Esophagus muscularis mucosa (tissue), 4 donors: ENCODE data around the gene CRISPLD2. TPM values are rescaled to one million over a fixed set of nuclear protein-coding genes. Genes with fewer than 3 reads are reported as not detected.
"Not testable (repeated sequence)": the region's sequence is repeated elsewhere in the genome, so short reads cannot be mapped to it uniquely, and the experiment has no call there.

Experiments
- DNase-seq: peaks from one replicate; pipeline ENCODE4 v3.0.0-alpha.2; 2017; ENCODE audit errors: extremely low spot score
- H3K27ac ChIP-seq, 4 donors: fragments of 200-600 bp; sonication (generic); replicated peaks in 1 of 4; 1 replicate in 3 of 4; 2 replicates in 1 of 4; pipeline ENCODE4 v1.5.1; 2016 to 2019; ENCODE audit warnings: mild to moderate bottlenecking in 1 of 4
- H3K27me3 ChIP-seq, 4 donors: fragments of 200-600 bp; sonication (generic); one replicate each; pipeline versions ENCODE4 v1.5.1 to v1.6.0; 2016 to 2019
- H3K36me3 ChIP-seq, 4 donors: fragments of 200-600 bp; sonication (generic); one replicate each; pipeline ENCODE4 v1.5.1; 2016 to 2019
- H3K4me1 ChIP-seq, 4 donors: fragments of 200-600 bp; sonication (generic); one replicate each; pipeline ENCODE4 v1.5.1; 2016 to 2019
- H3K4me3 ChIP-seq, 4 donors: fragments of 200-600 bp; sonication (generic); 1 replicate in 2 of 4; 2 replicates in 2 of 4; pipeline ENCODE4 v1.5.1; 2016 to 2019; ENCODE audit warnings: mild to moderate bottlenecking in 4 of 4, moderate library complexity in 1 of 4
- H3K9me3 ChIP-seq, 4 donors: fragments of 200-600 bp; sonication (generic); 1 replicate in 3 of 4; 2 replicates in 1 of 4; pipeline ENCODE4 v1.5.1; 2016 to 2019
- CTCF ChIP-seq, 3 experiments: fragments of 200-600 bp in 2 of 3; fragments of 450-650 bp in 1 of 3; sonication (generic) in 2 of 3; IDR thresholded peaks; one replicate each; pipeline ENCODE4 v1.5.1; 2017 to 2019; ENCODE audit warnings: antibody characterized with exemption in 3 of 3, mild to moderate bottlenecking in 2 of 3, moderate library complexity in 1 of 3
- EP300 ChIP-seq: sonication (generic); formaldehyde crosslinking; IDR thresholded peaks from one replicate; pipeline ENCODE4 v1.6.1; 2017; ENCODE audit warnings: antibody characterized with exemption
- POLR2A ChIP-seq: fragments of 450-650 bp; IDR thresholded peaks from one replicate; pipeline ENCODE4 v1.6.1; 2017; ENCODE audit warnings: antibody characterized with exemption, moderate library complexity, mild to moderate bottlenecking, low read depth
- POLR2AphosphoS5 ChIP-seq, 2 donors: sonication (generic); formaldehyde crosslinking; IDR thresholded peaks; one replicate each; pipeline ENCODE4 v1.6.1; 2017; ENCODE audit warnings: antibody characterized with exemption in 2 of 2
- WGBS: methylation state at CpG from one replicate; pipeline ENCODE4 v1.1.5; 2018; 5-methylcytosine and 5-hydroxymethylcytosine counted together
- intact Hi-C: fragments of 100-400 bp; cut with DNase I; formaldehyde crosslinking; loops from one replicate; pipeline ENCODE4 v1.15.1; 2023
- total RNA-seq, 4 donors: library from RNA; depleted of rRNA; stranded (reverse); fragments of >200 nt; gene quantifications; one replicate each; pipeline versions ENCODE4 v1.1.0 to v1.2.1, GENCODE V29; 2016

Gene CRISPLD2
- total RNA-seq, 4 donors from 2014 or later = 230 to 568 (median 289) TPM

GRCh38 chr16:84850714-84851113, 30.9 kb downstream of the CRISPLD2 start:
- TF ChIP-seq POLR2A (no peak), POLR2AphosphoS5 (IDR thresholded peaks at IDR 0.05) (peak in 1 of 2 donors; percentile 14)
- H3K9me3 ChIP-seq = no peaks in the 10 kb centered on the region
- no peak overlapping the region for H3K4me3 ChIP-seq
- H3K27ac ChIP-seq = peak overlapping the region in 1 of 4 donors; percentile 34
- H3K27me3 ChIP-seq = no peaks in the 10 kb centered on the region
- WGBS = 97% methylated on average over 5 of the region's 6 CpGs
- intact Hi-C loops = no loop called here
- peaks cover 69 to 100% (median 89%) of the 10 kb centered on the region in 4 donors for H3K36me3 ChIP-seq
- no peak for DNase-seq
- H3K4me1 ChIP-seq = peaks cover 0 to 14% (median 2%) of the 10 kb centered on the region in 4 donors

DNA sequence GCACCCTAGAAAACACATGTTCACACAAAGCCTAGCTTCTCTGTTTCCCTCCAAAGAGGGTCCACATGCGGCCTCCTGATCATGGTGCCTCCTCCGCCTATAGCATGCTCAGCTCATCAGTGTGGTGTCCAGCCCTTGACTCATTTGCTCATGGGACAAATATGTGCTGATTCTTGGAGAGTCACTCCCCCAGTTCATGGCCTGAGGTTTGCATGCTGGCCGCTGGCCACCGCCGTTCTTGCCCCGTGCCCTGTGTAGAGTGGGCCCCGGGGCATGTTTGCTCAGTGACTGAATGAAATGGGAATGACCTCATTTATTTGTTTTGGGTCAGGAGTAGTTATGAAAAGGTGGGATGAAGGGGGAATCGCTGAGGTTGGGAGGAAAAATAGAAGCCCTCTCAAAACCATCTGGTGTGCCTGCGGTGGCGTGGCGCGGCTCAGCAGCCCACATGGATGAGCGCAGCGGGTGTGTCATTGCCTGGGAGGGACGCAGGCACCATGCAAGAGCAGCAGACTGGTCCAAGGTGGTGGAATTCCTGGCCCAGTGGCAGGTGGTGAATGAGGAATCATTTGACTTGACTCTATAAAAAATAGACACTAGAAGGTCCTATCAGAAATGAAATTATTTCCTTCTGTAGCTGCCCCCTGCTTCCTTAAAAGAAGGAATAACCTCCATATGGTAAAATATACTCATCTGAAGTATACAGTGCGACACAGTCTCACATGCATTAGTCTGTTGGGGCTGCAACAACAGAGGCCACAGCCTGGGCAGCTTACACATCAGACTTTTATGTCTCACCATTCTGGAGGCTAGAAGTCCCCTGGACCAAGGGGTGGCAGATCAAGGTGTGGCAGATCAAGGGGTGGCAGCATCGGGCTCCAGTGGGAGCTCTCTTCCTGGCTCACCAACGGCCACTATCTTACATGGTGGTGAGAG, 31.7 kb downstream of the CRISPLD2 start:
- TF ChIP-seq POLR2A = no peak
- TF ChIP-seq CTCF (IDR thresholded peaks at IDR 0.05) = no peak
- no peak for TF ChIP-seq EP300
- peak in 1 of 2 donors; percentile 33 for TF ChIP-seq POLR2AphosphoS5 (IDR thresholded peaks at IDR 0.05)
- DNase-seq = no peak
- peaks cover 71 to 100% (median 90%) of the 10 kb centered on the region in 4 donors for H3K36me3 ChIP-seq
- no peak overlapping the region for H3K4me3 ChIP-seq
- intact Hi-C loops = no loop called here
- peak overlapping the region in 2 of 4 donors; percentile 32 to 34 for H3K27ac ChIP-seq
- no peaks in the 10 kb centered on the region for H3K9me3 ChIP-seq
- WGBS = 85% methylated on average over 17 of the region's 18 CpGs
- H3K4me1 ChIP-seq = peaks cover 0 to 11% (median 2%) of the 10 kb centered on the region in 4 donors
- no peaks in the 10 kb centered on the region for H3K27me3 ChIP-seq

GRCh38 chr16:84853534-84853933, 33.7 kb downstream of the CRISPLD2 start:
- no peak for DNase-seq
- intact Hi-C loops = no loop called here
- peaks cover 0 to 4% (median 0%) of the 10 kb centered on the region in 4 donors for H3K4me1 ChIP-seq
- no peaks in the 10 kb centered on the region for H3K27me3 ChIP-seq
- H3K27ac ChIP-seq = peak overlapping the region in 3 of 4 donors; percentile 11 to 54 (median 24)
- WGBS = 73% methylated on average over 15 of the region's 16 CpGs
- TF ChIP-seq EP300 (no peak), CTCF (IDR thresholded peaks at IDR 0.05) (no peak), POLR2A (no peak), POLR2AphosphoS5 (IDR thresholded peaks at IDR 0.05) (no peak)
- no peak overlapping the region for H3K4me3 ChIP-seq
- peaks cover 74 to 100% (median 92%) of the 10 kb centered on the region in 4 donors for H3K36me3 ChIP-seq
- no peaks in the 10 kb centered on the region for H3K9me3 ChIP-seq

GRCh38 chr16:84854759-84855158, 35.0 kb downstream of the CRISPLD2 start:
- H3K36me3 ChIP-seq = peaks cover 78 to 100% (median 93%) of the 10 kb centered on the region in 4 donors
- TF ChIP-seq POLR2AphosphoS5 (IDR thresholded peaks at IDR 0.05) (no peak), POLR2A (no peak), CTCF (IDR thresholded peaks at IDR 0.05) (no peak), EP300 (no peak)

DNA sequence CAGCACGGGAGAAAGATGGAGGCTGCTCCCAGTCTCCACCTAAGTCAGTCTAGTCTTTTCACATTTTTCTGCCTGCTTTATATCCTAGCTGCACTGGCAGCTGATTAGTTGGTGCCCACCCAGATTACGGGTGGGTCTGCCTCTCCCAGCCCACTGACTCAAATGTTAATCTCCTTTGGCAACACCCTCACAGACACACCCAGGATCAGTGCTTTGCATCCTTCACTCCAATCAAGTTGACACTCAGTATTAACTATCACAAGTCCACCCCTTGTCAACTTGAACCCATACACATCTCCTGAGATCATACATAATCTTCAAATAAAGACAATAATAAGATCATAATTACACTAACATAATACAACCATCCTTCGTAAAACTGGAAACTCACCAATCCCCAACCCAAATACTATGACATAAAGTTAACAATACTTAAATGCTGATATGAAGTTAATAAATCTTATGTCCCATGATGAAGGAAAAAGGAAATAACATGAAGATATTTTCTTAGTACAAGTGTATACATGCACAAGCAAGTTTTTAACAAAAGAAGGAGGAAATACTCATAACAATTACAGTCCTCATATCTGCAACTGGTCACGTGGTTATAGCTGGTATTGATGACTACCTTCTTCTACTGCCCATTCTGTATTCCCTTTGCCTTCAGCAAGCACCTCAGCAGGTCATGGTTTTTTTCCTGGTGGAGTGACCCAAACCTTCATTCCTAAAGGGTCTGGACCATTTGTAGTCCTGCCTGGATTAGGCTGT, 35.8 kb downstream of the CRISPLD2 start:
- H3K4me1 ChIP-seq, H3K4me3 ChIP-seq, H3K27me3 ChIP-seq, intact Hi-C loops, DNase-seq: not testable (repeated sequence)
- peak overlapping the region in 2 of 4 donors; percentile 6 to 54 for H3K27ac ChIP-seq
- H3K9me3 ChIP-seq = peaks cover 0 to 17% (median 11%) of the 10 kb centered on the region in 4 donors
- H3K36me3 ChIP-seq = peaks cover 81 to 100% (median 95%) of the 10 kb centered on the region in 4 donors
- 81% methylated on average over 4 of the region's 4 CpGs for WGBS

More at GRCh38 chr16:84854759-84855158, 35.0 kb downstream of the CRISPLD2 start:
- Histone ChIP-seq H3K27me3 (no peaks in the 10 kb centered on the region), H3K4me3 (no peak overlapping the region), H3K9me3 (peaks cover 0 to 10% (median 9%) of the 10 kb centered on the region in 4 donors), H3K4me1 (peaks cover 0 to 4% (median 0%) of the 10 kb centered on the region in 4 donors), H3K27ac (peak overlapping the region in 2 of 4 donors; percentile 6 to 54)
- WGBS = 90% methylated on average over 11 of the region's 11 CpGs
- no peak for DNase-seq
- intact Hi-C loops = no loop called here

- H3K27ac ChIP-seq, H3K27me3 ChIP-seq, H3K4me1 ChIP-seq, DNase-seq, intact Hi-C loops, H3K4me3 ChIP-seq: not testable (repeated sequence)
- WGBS = 95% methylated on average over 3 of the region's 3 CpGs
- peaks cover 0 to 17% (median 11%) of the 10 kb centered on the region in 4 donors for H3K9me3 ChIP-seq
- peaks cover 81 to 100% (median 94%) of the 10 kb centered on the region in 4 donors for H3K36me3 ChIP-seq
These were observed 36.4 kb downstream of the CRISPLD2 start for GRCh38 chr16:84856203-84856581.

GRCh38 chr16:84856811-84857210, 37.0 kb downstream of the CRISPLD2 start:
- WGBS = 97% methylated on average over 3 of the region's 5 CpGs
- H3K4me1 ChIP-seq, DNase-seq, intact Hi-C loops, H3K4me3 ChIP-seq, H3K27ac ChIP-seq, H3K27me3 ChIP-seq: not testable (repeated sequence)
- peaks cover 0 to 17% (median 11%) of the 10 kb centered on the region in 4 donors for H3K9me3 ChIP-seq
- peaks cover 79 to 100% (median 94%) of the 10 kb centered on the region in 4 donors for H3K36me3 ChIP-seq
